HUES48 (cell line): ENCODE results near the gene SLC35F6.

Experiments
- H3K27ac ChIP-seq: one replicate; pipeline ENCODE4 v1.7.0; 2013; ENCODE audit warnings: low read depth, low read length, inconsistent platforms
- H3K27me3 ChIP-seq: 2 replicates; pipeline ENCODE4 v1.6.1; 2013; ENCODE audit warnings: mild to moderate bottlenecking, low read length; ENCODE audit not compliant: control insufficient read depth, insufficient read depth
- H3K36me3 ChIP-seq: 2 replicates; pipeline ENCODE4 v1.6.1; 2013; ENCODE audit warnings: low read length; ENCODE audit not compliant: control insufficient read depth, insufficient read depth
- H3K4me1 ChIP-seq: 2 replicates; pipeline ENCODE4 v1.6.1; 2013; ENCODE audit warnings: mild to moderate bottlenecking, low read length; ENCODE audit not compliant: control insufficient read depth, insufficient read depth
- H3K4me3 ChIP-seq: 2 replicates; pipeline ENCODE4 v1.5.1; 2013; ENCODE audit warnings: mild to moderate bottlenecking, low read depth, low read length
- H3K9ac ChIP-seq: 2 replicates; pipeline ENCODE4 v1.6.1; 2013; ENCODE audit warnings: mild to moderate bottlenecking, low read depth, low read length, moderate library complexity
- H3K9me3 ChIP-seq: 2 replicates; pipeline ENCODE4 v1.6.1; 2013; ENCODE audit warnings: low read length; ENCODE audit not compliant: control insufficient read depth, insufficient read depth

Gene SLC35F6, protein sequence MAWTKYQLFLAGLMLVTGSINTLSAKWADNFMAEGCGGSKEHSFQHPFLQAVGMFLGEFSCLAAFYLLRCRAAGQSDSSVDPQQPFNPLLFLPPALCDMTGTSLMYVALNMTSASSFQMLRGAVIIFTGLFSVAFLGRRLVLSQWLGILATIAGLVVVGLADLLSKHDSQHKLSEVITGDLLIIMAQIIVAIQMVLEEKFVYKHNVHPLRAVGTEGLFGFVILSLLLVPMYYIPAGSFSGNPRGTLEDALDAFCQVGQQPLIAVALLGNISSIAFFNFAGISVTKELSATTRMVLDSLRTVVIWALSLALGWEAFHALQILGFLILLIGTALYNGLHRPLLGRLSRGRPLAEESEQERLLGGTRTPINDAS

DNA sequence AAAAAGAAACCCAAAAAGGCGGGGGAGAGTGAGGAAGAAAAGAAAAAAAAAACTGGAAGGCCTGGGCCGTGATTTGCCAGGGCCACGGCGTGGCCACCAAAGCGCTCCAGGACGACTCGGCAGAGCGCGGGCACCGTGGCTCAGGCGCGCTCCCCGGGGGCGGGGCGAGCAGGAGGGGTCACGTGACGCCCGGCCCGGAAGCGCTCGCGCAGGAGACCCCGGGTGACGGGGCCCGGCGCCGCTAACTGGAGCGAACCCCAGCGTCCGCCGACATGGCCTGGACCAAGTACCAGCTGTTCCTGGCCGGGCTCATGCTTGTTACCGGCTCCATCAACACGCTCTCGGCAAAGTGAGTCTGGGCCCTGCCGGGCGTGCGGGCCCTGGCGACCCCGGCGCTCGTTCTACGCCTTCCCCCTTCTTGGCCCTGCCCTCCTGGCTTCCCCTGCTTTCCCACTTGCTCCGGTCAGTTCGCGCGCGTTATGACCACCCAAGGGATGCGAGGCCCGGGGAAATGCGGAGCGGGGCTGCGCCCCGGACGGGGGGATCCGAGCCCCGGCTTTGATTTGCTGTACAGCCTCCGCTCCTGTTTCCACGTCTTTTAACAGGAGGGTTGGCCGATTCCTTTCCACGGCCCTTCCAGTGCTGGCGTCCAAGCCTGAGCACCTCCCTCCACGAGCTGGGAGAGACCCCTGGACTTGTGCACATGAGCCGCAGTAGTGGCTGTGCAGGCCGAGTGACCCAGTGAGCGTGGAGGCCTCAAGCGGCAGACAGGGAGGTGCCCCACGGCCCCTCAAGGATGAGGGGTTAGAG lies at the start of gene SLC35F6:
TSS of gene SLC35F6 (plus strand) at position 207 of the 810 bp plus-strand sequence. CDS start at position 273, 66 bp downstream.
- Histone ChIP-seq H3K4me3 (peak within 1 kb of the TSS; percentile 89), H3K4me1 (peaks cover 10% of the 10 kb centered on the region; the same call in 1 of the 2 replicates), H3K9ac (peak within 1 kb of the TSS; percentile 75), H3K9me3 (no peaks in the 10 kb centered on the region), H3K27me3 (no peaks in the 10 kb centered on the region), H3K36me3 (no peaks in the 10 kb centered on the region), H3K27ac (no peak within 1 kb of the TSS)

DNA sequence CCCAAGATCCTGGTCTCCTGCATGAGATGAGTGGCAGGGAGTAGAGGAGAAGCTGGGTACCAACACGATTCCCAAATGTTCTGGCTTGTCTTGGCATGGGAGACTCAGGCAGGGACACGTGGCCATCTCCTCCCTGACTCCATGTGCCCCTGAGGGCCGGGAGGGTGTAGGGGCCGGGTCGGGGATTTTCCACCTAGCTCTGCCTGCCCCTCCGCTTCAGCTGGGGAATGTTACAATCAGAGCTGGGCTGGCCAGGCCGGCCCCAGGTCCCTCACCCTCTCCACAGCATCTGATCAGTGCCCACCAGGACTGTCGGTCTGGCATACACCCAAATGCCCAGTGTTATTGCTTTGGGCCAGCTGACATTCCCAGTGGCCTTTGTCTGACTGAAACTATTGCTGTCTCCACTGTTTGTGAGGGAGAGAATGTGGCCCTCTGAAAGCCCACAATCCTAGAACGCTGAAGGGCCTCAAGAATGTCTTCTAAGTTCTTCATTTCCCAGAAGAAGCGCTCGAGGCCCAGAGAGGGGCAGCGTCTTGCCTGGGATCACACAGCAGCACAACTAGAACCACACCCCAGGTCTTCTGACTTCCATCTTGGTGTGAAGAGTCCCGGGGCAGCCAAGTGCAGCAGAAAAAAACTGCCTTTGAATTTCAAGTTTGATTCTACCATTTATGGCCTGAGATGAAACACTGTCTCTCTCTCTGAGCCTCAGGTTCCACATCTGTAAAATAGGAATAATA lies 48.4 kb upstream of the SLC35F6 start:
- Histone ChIP-seq H3K4me3 (no peak overlapping the region), H3K9ac (no peak overlapping the region), H3K36me3 (no peaks in the 10 kb centered on the region), H3K9me3 (no peaks in the 10 kb centered on the region), H3K4me1 (peaks cover 2% of the 10 kb centered on the region; the same call in 1 of the 2 replicates), H3K27ac (no peak overlapping the region), H3K27me3 (no peaks in the 10 kb centered on the region)

DNA sequence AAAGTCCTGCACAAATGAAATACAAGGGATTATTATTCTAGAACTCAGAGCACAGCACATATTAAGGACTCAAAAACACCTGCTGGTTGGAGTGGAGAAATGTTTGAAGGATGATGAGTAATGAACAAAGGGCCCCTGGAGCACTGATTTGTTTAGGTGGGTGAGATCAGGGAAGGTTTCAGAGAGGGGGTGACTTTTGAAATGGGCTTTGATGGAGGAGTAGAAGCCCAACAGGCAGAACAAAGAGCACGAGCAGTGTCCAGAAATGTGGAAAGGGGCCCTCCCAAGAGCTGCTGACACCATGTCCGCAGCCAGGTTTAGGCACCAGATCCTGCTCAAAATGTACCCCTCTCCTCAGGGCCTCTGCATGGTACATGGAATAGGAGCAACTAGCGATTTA lies 47.7 kb upstream of the SLC35F6 start:
- H3K27ac ChIP-seq, result no peak overlapping the region
- H3K4me1 ChIP-seq, result peaks cover 8% of the 10 kb centered on the region; the same call in 1 of the 2 replicates
- no peak overlapping the region for H3K9ac ChIP-seq
- H3K36me3 ChIP-seq, result no peaks in the 10 kb centered on the region
- H3K27me3 ChIP-seq, result no peaks in the 10 kb centered on the region
- no peaks in the 10 kb centered on the region for H3K9me3 ChIP-seq
- no peak overlapping the region for H3K4me3 ChIP-seq

DNA sequence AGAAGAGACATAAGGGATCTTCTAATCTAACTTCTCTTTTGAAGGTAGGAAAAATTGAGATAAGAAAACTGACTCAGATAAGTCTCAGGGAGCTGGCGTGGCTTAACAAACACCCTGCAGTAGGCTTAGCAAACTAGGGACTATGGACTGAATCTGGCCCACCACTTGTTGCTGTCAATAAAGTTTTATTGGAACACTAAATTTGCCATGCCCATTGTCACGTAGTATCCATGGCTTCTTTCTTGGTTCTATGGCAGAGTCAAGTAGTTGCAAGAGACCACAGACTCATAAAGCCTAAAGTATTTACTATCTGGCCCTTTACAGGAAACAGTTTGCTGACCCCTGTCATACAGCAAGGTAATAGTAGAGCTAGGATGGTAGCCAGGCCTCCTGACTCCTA lies 47.3 kb upstream of the SLC35F6 start:
- H3K27ac ChIP-seq, result no peak overlapping the region
- H3K9ac ChIP-seq, result no peak overlapping the region
- peaks cover 12% of the 10 kb centered on the region; the same call in 1 of the 2 replicates for H3K4me1 ChIP-seq
- no peaks in the 10 kb centered on the region for H3K27me3 ChIP-seq
- no peaks in the 10 kb centered on the region for H3K36me3 ChIP-seq
- H3K4me3 ChIP-seq, result no peak overlapping the region
- no peaks in the 10 kb centered on the region for H3K9me3 ChIP-seq

DNA sequence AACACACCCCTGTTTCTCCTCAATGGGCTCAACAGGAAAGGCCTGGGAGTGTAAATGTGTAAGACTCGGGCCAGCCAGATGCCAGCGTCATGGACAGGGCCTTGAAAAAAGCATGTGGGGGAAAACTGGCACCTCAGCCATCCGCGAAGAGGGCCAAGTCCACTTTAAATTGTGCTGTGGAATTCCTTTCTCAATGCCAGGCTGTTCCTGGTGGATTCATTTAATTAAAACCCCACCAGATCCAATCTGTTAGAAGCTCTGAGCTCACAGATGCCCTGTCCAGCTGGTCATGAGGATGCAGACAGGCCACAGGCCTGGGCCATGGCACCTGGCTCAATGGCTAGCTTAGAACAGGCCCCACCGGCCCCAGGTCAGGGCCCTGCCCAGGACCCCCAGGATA lies 46.7 kb upstream of the SLC35F6 start:
- Histone ChIP-seq H3K27ac (no peak overlapping the region), H3K4me1 (peaks cover 12% of the 10 kb centered on the region; the same call in 1 of the 2 replicates), H3K9me3 (no peaks in the 10 kb centered on the region), H3K36me3 (no peaks in the 10 kb centered on the region), H3K27me3 (no peaks in the 10 kb centered on the region), H3K4me3 (no peak overlapping the region), H3K9ac (no peak overlapping the region)

DNA sequence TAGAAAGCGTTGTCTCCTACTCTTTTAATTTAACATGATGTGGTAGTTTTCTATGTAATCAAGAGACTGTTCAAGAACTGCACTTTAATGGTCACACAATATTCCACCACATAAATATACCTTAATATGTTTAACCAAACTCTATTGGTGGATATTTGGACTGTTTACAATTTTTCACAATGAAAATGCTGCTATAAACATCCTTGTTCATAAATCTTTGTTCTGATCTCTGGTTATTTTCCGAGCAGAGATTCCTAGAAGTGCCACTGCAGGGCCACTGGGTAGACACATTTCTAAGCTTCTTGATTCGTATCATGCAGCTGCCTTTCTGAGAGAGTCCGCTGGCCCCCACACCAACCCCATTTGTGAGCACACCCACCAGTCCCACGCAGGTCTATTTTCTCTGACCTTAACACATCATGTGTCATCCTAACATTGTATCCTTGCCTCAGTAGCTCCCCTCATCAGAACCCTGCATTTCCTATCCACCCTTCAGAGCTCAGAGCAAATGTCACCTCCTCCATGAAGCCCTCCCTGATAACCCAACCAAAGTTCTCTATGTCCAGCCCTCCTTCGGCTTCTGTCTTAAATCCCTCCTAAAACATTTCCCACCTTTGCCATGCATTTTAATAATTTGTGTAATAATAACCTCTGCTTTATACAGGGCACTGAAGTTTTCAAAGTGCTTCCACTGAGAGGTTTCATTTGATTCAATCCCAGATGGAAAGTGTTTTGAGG lies 45.0 kb upstream of the SLC35F6 start:
- Histone ChIP-seq H3K4me1 (peaks cover 12% of the 10 kb centered on the region; the same call in 1 of the 2 replicates), H3K27me3 (no peaks in the 10 kb centered on the region), H3K4me3 (no peak overlapping the region), H3K9ac (no peak overlapping the region), H3K9me3 (no peaks in the 10 kb centered on the region), H3K36me3 (no peaks in the 10 kb centered on the region), H3K27ac (no peak overlapping the region)

DNA sequence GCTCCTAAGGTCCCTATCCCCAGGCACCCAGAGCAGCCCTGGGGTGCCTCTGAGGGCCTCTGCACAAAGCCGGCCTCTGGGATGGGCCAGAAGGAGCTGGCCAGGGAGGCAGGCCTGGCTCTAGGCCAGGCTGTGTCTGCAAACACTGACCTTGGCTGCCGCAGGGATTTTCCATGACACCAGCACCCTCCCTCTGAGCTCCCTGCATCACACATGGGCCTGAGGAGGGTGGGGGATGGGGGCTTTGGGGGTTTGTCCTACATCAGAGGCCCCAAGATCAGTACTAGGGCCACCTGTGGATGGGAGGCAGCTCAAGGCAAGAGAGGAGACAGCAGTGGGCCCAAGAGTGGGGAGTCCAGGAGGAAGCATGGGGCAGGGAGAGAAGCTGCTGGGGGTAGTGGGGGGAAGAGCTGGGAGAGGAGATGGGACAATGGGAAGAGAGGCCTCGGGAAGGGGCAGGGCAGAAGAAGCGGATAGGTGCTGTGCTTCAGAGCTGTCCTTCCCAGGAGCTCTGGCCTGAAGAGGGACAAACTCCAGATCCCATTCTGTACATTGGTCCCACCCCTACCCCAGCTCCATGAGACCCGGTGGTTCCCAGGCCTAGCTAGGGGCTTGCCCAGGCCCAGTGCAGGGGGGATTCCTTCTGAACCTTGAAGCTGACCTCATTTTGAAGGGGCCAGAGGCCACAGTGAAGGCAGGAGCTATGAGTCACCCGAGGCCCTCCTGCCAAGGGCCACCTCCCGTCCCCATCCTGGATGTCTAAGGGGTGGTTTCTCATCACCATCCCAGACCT lies 43.6 kb upstream of the SLC35F6 start:
- Histone ChIP-seq H3K36me3 (no peaks in the 10 kb centered on the region), H3K27me3 (no peaks in the 10 kb centered on the region), H3K27ac (no peak overlapping the region), H3K9me3 (no peaks in the 10 kb centered on the region), H3K4me1 (peaks cover 12% of the 10 kb centered on the region; the same call in 1 of the 2 replicates), H3K4me3 (no peak overlapping the region), H3K9ac (no peak overlapping the region)

DNA sequence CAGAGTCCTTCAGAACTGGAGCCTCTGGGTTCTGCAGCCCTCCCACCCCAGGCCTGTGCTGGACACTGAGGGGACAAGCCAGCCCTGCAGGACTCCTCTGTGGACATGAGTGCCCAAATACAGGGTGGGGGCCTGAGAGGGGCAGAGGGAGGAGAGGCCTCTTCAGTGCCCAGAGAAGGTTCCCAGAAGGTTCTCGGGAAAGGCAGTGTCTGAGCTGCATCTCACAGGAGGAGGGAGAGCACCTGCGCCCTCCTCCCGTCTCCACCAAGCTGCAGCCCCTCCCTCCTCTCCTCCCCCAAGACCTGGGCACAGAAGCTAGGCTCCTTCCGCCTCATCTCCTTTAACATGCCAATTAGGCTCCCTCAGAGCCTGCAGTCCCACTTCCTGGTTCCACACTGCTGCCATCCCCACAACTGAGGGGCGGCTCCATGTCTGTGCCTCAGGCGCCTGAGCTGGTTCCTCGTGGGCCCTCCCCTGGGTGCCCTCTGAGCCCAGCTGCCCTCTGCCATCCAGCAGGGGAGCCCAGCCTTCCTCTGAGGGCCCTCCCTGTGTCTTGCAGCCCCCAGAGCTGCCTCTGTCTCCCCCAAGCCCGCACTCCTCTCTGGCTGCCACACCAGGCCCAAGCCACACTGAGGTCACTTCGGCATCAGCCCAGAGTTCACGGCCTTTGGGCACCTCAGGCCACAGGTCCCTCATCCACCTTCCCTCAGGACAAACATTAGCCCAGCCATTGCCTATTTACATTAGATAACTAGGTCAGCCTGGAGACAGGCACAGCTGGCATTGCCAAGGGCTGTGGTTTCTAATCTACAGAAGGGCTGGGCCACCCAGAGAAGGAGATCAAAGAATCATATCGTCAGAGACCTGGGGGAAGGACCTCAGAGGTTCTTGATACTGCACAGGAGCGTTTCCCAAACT lies 42.7 kb upstream of the SLC35F6 start:
- no peak overlapping the region for H3K9ac ChIP-seq
- peaks cover 12% of the 10 kb centered on the region; the same call in 1 of the 2 replicates for H3K4me1 ChIP-seq
- no peak overlapping the region for H3K4me3 ChIP-seq

DNA sequence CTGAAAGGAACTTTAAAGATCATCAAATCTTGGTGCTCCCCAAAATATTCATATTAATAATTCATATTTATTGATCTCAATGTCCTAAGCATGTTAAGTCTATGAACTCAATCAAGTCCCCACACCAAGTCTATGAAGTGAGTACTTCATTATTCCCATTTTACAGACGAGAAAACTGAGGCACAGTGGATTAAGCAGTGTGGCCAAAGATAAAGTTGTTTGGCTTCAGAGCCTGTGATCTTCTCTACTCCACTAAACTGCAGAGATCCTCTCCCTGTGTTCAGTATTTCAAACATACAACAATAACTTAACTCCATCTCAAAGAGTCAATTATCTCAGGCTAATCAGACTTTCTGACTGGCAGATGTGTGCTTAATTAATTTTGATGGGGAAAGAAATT lies 41.8 kb upstream of the SLC35F6 start:
- H3K27ac ChIP-seq, result no peak overlapping the region
- H3K27me3 ChIP-seq, result no peaks in the 10 kb centered on the region
- peaks cover 12% of the 10 kb centered on the region; the same call in 1 of the 2 replicates for H3K4me1 ChIP-seq
- no peaks in the 10 kb centered on the region for H3K36me3 ChIP-seq
- no peak overlapping the region for H3K9ac ChIP-seq
- H3K9me3 ChIP-seq, result no peaks in the 10 kb centered on the region
- no peak overlapping the region for H3K4me3 ChIP-seq

More for the DNA sequence above, 42.7 kb upstream of the SLC35F6 start:
- no peaks in the 10 kb centered on the region for H3K36me3 ChIP-seq
- no peak overlapping the region for H3K27ac ChIP-seq
- H3K27me3 ChIP-seq, result no peaks in the 10 kb centered on the region
- no peaks in the 10 kb centered on the region for H3K9me3 ChIP-seq
